DMS114 treated with DMSO at 0.1 percent for 48 hours (cell line): Measurements from ENCODE around the gene BABAM2.
"Not testable (repeated sequence)": the region's sequence is repeated elsewhere in the genome, so short reads cannot be mapped to it uniquely, and the experiment has no call there.

ENCODE experiments used
- DNase-seq: peaks from one replicate; lab custom pipeline; 2025; ENCODE audit not compliant: unreplicated experiment; lab: John Stamatoyannopoulos, UW

BABAM2 gene

GRCh38 chr2:27942612-27943547 lies 52.4 kb downstream of the BABAM2 start:
- DNase-seq, result no peak

GRCh38 chr2:27946530-27947060 lies 56.1 kb downstream of the BABAM2 start:
- DNase-seq, result no peak

GRCh38 chr2:27952070-27952469 lies 61.5 kb downstream of the BABAM2 start:
- no peak for DNase-seq

GRCh38 chr2:27953077-27953476 lies 62.5 kb downstream of the BABAM2 start:
- DNase-seq, result no peak

- no peak for DNase-seq
These were observed 63.7 kb downstream of the BABAM2 start for GRCh38 chr2:27954221-27954673.

- no peak for DNase-seq
These were observed 64.3 kb downstream of the BABAM2 start for GRCh38 chr2:27954771-27955383.

- no peak for DNase-seq
These were observed 65.0 kb downstream of the BABAM2 start for GRCh38 chr2:27955384-27956161.

- DNase-seq, result no peak
These were observed 66.4 kb downstream of the BABAM2 start for GRCh38 chr2:27956888-27957287.

GRCh38 chr2:27958711-27959378 lies 68.3 kb downstream of the BABAM2 start:
- no peak for DNase-seq

- DNase-seq, result no peak
These were observed 69.0 kb downstream of the BABAM2 start for GRCh38 chr2:27959496-27959895.

- DNase-seq, result no peak
These were observed 69.8 kb downstream of the BABAM2 start for GRCh38 chr2:27960237-27960912.

- no peak for DNase-seq
These were observed 71.5 kb downstream of the BABAM2 start for GRCh38 chr2:27962006-27962405.

- no peak for DNase-seq
These were observed 72.9 kb downstream of the BABAM2 start for GRCh38 chr2:27963472-27963871.

GRCh38 chr2:27964067-27964466 lies 73.5 kb downstream of the BABAM2 start:
- DNase-seq, result no peak

GRCh38 chr2:27965841-27966240 lies 75.3 kb downstream of the BABAM2 start:
- DNase-seq, result no peak

GRCh38 chr2:27966466-27966865 lies 75.9 kb downstream of the BABAM2 start:
- DNase-seq, result no peak

- DNase-seq, result no peak
These were observed 76.5 kb downstream of the BABAM2 start for GRCh38 chr2:27967076-27967475.

- DNase-seq, result not testable (repeated sequence)
These were observed 77.5 kb downstream of the BABAM2 start for GRCh38 chr2:27968045-27968444.

- not testable (repeated sequence) for DNase-seq
These were observed 78.4 kb downstream of the BABAM2 start for GRCh38 chr2:27968957-27969356.

- DNase-seq, result no peak
These were observed 81.8 kb downstream of the BABAM2 start for GRCh38 chr2:27972311-27972710.
